ENCODE data around the gene TXNL1.
"Not testable (repeated sequence)": the region's sequence is repeated elsewhere in the genome, so short reads cannot be mapped to it uniquely, and the experiment has no call there.

TXNL1 gene

DNA sequence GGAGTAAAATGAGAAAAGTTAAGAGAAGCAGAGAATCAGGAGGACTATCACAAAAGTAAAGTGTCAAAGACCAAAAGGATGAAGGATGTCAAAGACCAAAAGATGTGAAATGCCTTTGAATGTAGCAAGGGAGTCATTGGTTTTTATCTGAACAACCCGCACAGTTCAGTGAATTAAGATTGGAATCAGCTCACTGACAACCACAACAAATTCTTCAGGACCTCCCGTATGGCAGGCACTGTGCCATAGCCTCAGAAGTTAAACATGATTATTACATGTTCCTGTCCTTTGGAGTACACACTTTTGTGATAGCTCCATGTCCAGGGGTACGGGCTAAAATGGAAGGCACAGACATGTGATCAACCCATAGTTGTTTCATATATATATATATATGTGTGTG lies 5.0 kb upstream of the TXNL1 start:
- DNase-seq: no peak

DNA sequence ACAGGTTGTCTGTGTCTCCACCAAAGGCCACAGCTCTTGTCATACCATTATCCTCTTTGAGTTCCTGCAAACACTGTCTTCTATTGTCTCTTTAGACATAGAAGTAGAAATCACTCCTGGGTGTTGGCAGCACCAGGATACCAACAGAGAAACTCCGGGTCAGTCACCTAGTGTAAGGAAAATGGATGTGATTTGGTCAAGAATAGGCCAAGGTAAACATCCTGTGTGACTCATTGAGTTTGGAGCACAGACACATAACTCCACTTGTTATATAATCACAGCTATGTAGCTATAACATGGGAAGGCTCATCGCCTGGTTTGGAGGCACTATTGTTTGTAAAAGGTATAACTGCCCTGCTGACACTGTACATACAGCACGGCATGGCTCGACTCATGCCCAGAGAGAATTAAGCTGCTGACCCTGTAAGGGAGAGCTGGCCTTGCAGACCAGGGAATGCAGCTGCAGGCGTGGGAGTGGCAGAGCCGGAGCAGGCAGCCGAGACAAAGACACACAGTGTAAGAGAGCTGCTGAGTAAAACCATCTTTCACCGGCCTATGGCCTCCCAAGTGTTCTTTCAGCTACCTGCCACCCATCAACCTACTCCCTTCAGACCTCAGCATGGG lies 3.4 kb upstream of the TXNL1 start:
- no peak for DNase-seq

DNA sequence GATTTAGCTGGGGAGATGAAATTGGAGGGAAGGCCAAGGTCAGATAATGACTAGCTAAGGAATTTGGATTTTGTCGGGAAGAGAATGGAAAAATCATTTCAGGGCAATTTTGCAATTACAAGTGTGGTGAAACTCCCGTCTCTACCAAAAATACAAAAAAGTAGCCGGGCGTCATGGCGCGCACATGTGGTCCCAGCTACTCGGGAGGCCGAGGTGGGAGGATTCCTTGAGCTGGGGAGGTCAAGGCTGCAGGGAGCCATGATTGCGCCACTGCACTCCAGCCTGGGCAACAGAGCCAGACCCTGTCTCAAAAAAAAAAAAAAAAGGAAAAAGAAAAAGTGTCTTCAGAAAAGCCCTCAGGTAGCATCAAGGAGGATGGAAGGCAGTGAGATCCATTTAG lies 1.2 kb upstream of the TXNL1 start:
- DNase-seq: no peak

DNA sequence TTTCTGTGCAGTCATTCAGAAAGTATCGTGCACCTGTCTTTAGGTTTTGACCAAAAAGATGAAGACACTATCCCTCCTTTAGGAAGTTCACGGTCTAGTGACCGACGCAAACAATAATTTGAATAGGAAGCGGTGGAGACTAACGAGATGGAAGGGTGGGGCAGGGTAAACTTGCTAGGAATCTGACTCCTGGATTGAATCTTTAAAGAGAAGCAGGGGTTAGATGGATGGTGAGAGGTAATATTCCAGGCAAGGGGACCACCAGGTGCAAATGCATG lies 651 bp upstream of the TXNL1 start:
- no peak for DNase-seq

DNA sequence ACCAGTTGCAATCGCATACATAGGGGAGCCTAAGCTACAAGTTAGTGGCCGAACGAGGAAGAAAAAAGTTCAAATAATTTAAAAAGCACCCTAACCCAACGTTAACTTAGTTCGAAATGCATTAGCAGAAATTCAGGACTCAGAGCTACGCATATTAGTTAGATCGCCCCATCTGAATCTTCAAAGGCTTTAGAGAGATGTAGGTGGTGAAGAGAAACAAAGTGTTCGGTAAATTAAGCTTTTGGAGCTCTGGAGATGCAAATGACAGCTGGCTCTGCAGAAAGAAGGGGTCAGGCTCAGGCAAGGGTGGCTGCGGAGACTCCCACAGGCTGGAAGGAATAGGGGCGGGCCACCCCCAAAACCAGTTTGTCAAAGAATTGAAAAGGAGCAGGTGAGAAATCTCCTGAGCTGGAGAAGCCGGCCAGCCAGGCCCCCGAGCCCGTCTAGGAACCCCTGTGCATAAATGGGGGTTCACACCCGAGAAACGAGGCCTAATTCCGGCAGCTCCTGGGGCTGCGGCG lies 621 bp downstream of the TXNL1 start:
- no peak for DNase-seq

DNA sequence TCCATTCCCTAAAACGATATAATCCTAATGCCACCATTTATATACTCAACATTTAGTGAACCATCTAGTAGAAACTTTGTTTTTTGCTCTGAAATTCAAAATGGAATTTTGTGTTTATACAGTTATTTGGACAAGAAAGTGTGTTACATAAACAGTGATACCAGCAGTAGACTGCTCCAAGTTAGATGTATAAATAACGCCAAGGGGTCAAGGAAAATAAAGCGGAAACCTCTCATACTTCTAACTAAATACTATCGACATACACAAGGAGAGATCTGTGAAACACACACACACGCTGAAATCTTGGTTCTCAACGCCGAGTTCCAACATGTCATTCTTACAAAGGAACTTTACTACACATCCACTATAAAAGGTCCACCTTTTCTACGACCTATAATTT lies 1.2 kb downstream of the TXNL1 start:
- DNase-seq: no peak

DNA sequence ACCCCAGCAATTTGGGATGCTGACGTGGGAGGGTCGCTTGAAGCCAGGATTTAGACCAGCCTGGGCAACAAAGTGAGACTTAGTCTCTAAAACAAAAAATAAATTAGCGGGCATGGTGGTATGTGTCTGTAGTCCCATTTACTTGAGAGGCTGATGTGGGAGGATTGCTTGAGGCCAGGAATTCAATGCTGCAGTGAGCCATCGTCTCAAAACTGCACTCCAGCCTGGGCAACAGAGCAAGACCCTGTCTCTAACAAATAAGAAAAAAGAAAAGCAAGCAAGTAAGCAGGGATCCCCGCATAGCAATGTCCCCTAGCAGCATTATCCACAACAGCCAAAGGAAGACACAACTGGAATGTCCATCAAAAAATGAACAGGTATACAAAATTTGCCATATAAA lies 3.4 kb downstream of the TXNL1 start:
- DNase-seq: no peak

DNA sequence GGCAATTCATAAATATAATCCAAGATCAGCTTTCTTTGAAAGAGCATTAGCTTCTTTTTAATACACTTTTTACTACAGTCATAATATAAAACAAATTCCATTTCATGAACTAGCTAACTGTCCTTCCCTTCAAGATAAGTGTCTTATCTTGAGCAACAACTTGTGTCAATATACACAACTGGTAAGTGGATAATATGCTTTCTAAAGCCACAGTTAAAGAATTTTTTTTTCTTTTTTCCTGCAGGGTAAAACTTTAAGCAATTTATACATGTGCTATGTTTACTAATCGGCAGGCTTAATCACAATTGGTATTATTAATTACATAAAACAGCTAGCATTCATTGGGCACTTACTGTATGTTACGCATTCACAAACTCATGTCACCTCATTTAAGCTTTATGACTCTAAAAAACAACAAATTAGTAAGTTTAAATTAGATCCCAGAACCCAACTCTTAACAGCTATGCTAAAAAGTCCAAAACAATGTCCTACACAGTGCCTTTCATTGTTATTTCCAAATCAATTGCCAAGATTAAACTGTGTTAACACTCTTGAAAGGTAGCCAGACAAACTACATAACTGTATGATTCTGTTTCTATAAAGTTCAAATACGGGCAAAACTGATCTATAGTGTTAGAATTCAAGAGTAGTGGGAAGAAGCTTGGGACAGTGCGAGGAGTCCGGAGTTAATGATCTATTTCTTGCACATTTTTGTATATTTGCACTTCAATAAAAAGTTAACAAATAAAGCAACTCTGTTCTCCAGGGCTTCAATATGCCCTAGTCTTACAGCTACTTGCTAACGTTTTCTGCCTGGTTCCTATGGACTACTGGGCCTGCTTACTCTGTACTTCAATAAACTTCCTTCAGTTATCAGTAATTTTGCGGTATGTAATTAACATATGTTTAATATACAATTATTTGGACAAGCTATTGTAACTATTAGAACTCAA lies 6.0 kb downstream of the TXNL1 start:
- no peak for DNase-seq

DNA sequence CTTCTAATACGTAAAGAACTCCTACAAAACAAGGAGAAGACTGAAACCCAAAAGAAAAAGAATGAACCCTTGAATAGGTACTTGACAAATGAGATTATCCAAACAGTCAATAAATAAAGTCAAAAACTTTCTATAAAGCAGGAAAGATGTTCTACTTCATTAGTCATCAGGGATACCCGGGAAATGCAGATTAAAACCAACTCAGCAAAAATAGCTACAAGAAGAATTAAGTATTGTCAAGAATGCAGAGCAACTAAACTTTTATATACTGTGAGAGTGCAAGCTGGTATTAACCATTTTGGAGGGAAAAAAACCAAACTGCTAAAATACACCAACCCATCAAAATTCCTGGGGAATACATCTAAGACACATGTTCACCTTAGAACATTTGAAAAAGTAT lies 10.4 kb downstream of the TXNL1 start:
- no peak for DNase-seq

DNA sequence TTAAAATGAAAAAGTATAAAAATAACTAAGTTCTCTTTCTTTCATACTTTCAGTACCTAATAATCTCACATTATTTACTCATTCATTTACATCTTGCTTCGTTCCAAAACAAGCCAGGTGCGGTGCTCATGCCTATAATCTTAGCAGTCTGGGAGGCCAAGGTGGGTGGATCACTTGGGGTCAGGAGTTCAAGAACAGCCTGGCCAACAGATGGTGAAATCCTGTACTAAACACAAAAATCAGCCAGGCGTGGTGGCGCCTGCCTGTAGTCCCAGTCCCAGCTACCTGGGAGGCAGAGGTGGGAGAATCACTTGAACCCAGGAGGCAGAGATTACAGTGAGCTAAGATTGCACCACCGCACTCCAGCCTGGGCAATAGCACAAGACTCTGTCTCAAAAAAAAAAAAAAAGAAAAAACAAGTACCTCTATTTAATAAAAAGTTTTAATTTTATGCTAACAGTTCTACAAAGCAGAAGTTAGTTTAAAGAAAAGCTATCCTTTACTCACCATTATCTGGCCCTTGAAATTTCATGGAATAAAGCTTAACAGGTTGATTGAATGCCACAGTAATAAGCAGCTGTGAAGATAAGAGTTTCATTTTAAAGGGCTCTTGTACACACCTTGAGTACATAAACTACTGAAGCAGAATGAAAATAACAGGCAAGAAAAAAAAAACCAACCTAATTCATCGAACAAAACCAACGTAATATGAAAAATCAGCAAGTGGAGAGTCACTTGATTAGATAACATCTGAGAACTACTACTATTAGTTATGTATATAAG lies 22.5 kb downstream of the TXNL1 start:
- DNase-seq: no peak

DNA sequence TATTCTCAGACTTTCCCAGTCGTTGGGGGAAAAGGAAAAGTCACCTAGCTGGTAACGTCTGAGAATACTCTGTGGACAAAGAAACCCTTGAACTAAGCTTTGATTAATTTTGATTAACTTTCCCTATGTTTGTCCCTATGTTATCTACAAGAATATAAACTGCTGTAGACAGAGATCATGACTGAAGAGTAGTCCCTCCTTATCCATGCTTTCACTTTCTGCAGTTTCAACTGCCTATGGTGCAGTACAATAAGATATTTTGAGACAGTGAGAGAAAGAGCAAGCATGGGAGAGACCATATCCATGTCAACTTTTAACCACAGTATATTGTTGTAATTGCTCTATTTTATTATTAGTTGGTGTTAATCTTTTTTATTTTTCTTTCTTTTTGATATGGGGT lies 31.8 kb downstream of the TXNL1 start:
- no peak for DNase-seq

DNA sequence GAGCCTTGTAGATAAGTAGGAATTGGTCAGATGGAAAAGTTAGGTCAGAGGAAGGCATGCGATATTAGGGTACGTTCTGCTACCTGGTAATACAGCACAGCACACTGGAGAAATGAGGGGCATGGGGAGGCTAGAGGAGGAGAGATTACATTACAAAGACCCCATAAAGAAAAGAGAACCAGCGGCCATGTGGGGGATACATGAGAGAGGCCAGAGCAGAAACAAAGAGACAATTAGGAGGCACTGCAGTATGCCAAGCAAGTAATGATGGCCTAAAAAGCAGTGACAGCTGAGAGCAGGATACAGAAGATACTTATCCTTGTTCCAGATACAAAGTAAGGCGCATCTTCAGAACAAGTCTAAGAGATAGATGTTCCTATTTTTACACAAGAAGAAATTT lies 40.0 kb downstream of the TXNL1 start:
- DNase-seq: no peak

DNA sequence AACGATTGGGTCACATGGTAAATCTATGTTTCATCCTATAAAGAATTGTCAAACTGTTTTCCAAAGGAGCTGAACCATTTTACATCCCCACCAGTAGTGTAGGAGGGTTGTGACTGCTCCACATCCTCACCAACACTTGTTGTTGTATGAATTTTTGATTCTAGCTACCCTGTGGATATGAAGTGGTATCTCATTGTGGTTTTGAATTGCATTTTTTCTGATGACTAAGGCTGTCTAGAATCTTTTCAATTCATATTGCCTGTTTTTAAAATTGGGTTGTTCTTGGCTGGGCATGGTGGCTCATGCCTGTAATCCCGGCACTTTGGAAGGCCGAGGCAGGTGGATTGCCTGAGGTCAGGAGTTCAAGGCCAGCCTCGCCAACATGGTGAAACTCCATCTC lies 44.5 kb downstream of the TXNL1 start:
- DNase-seq: no peak

DNA sequence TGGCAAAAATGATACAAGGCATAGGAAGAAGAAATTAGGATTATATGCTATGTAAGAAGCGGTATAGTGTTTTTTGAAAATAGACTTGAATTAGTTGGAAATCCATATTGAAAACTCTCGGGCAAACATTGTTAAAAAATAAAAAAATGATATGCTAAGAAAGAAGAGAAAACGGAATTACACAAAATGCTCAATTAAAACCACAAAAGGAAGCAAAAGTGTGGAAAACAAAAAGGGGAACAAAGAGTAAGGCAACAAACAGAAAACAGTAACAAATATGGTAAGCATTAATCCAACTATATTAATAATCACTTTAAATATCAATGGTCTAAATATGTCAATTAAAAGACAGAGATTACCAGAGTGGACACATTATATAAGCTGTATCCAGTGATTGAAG lies 58.4 kb downstream of the TXNL1 start:
- DNase-seq: no peak

DNA sequence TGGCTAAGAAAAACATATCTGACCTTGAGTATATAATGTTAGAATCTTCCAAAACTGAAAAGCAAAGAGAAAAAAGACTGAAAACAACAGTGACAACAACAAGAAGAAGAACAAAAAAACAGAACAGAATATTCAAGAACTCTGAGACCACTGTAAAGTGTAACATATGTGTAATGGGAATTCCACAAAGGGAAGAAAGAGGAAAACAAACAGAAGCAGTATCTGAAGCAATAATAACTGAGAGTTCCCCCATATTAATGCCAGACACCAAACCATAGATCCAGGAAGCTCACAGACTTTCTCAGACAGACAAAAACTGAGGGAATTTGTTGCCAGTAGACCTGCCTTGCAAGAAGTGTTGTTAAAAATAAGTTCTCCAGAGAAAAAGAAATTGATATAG lies 58.9 kb downstream of the TXNL1 start:
- no peak for DNase-seq

DNA sequence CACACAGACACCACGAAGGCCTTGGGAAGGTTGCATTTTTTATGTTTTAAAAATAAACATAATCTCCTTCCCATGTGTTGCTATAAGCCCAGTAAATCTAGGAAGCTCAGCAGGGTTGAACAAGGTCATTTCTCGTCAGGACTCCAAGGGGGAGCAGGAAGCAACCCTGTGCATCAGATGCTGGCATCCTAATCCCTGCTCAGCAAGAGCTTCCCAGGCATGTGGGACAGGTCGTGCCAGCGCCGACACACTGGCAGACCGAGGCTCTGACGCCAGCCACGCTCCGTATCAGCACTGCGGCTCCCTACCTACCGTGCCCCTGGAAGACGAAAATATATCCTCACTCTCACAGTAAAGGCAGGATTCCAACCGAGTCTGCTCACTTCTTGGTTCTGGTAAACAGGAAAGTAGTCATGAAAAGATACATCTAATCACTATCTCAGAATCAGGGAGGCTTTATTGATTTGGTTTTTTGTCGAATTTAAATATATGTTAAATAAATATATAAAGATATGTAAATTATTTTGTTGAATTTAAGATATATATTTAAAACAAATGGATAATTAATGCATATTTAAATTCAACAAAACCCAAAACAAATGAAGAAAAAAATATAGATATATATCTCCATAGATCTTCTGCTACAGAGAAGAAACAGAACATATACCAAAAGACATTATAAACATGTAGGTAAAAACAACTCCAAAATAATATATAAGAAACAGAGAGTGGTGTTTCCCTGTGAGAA lies 61.4 kb downstream of the TXNL1 start:
- DNase-seq: no peak

DNA sequence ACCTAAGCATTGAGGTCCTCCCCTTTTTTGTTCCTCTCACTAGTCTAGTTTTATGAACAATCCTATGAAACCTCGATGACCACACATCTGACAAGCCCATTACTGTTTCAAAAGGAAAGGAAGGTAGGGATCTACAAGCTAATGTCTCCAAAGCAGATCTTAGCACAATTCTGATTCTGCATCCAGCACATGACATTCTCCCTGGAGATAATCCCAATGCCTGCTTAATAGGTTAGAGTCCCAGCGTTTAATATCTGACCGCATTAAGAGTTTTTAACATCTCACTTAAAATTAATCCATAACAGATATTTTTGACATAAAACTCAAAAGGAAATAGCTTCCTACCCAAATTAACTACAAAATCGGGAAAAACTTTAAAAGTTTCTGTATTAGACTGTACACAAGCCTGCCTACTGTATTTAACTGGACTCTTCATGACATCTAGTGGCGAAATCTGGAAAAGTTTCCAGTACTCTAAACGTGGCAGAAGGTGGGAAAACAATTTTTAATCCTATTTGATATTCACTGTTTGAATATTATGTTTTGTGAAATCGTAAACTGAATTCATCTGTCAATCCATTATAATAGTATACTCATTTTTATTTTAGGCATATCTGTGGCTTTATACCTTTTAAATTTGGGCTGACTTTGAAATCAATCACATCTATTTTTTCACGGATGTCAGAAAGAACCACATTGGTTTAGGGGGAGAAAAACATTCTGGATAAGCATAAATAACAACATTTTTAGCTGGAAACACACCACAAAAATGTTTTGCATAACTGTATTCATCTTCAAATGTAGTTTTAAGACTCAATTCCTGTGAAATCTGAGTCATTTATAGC lies 62.4 kb downstream of the TXNL1 start:
- peak; percentile 44 for DNase-seq

DNA sequence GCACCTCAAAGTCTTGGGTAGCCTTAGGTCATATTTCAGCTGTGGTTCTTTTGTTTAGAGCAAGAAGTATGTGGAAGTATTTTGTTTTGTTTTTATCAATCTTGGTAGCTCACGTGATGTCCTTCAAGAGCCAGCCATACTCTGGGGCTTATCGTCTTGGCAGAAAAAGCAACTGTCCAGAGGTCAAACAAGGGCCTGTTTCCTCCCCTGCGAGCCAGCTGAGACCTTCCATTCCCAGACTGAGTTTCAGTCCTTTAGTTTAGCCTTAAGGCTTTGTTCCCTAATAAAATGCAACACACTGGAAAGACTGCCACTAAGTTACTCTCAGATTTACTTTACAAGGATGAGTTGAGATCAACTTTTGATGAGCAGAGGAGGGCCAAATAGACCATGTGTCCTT lies 63.5 kb downstream of the TXNL1 start:
- no peak for DNase-seq

DNA sequence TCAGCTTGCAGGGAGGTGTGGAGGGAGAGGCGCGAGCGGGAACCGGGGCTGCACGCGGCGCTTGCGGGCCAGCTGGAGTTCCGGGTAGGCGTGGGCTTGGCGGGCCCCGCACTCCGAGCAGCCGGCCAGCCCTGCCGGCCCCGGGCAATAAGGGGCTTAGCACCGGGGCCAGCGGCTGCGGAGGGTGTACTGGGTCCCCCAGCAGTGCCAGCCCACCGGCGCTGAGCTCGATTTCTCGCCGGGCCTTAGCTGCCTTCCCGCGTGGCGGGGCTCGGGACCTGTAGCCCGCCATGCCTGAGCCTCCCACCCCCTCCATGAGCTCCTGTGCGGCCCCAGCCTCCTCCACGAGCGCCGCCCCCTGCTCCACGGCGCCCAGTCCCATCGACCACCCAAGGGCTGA lies 66.1 kb downstream of the TXNL1 start:
- not testable (repeated sequence) for DNase-seq

DNA sequence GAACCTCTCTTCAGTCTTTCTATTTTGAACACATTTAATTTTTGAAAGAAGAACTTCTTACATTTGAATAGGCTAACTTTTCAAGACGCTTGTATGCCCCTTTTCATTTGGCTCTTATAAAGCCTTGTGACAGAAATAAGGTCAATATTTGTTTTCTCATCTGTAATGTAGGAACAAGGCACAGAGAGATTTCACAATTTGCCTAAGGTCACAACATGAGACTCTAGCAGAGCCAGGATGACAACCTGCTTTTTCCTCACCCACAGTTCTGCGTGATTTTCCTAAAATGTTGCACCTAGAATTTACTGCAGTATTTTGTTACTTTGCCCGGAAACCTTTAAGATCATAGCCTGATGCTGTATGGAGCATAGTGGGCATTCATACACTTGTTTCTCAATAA lies 67.4 kb downstream of the TXNL1 start:
- DNase-seq: no peak

DNA sequence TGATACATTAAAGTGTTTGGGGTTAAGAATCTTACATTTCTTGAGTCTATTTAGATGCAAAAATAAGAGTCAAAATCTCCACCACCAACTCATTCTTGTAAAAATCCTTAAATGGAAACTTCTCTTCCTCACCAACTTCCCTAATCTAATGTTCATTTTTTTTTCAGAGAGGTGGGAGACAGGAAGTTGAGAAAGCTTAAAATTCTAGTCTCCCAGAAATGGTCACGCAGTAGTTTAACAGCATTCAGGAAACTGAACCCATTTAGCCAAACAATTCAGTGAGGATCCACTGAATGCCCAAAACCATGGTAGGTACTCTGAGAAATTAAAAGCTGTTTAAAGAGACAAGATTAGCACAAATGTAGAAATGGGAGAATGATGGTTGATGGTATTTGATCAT lies 69.0 kb downstream of the TXNL1 start:
- DNase-seq: no peak

DNA sequence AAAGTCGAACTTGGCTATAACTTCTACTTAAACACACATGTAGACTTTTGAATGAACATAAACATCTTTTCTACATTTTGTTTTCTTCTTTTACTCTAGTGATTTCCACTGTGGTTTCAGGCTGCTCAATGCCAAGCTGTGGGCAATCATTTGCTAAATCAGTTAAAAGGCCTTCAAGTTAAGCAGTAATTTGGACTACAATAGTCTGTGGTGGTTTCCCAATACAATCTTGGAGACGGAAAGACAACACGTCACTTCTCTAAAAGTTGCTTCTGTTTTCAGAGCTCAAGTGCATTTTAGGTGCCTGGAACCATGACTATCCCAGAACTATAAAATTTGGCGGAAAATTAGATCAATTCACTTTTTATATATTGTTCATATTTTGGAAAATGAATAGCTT lies 69.4 kb downstream of the TXNL1 start:
- DNase-seq: no peak

All from KG1 (cell line).